Cardiac fibroblast (primary cell): Measurements from ENCODE around the gene PPP1R3G.

Source experiments
- DNase-seq, 2 donors: peaks; one replicate each; pipeline versions ENCODE4 v3.0.0 to v3.0.0-alpha.2; 2010; ENCODE audit warnings: low read depth in 2 of 2
- H3K4me3 ChIP-seq, 2 donors: replicated peaks in 1 of 2; 1 replicate in 1 of 2; 2 replicates in 1 of 2; pipeline ENCODE4 v1.5.1; 2011; ENCODE audit warnings: low read depth in 2 of 2, low read length in 2 of 2, mild to moderate bottlenecking in 2 of 2, moderate library complexity in 1 of 2
- TF ChIP-seq, protein P1 (sequence below): IDR thresholded peaks from one replicate; pipeline ENCODE4 v1.5.1; 2011; ENCODE audit warnings: low read depth, mild to moderate bottlenecking, low read length, inconsistent platforms

Gene PPP1R3G

DNA sequence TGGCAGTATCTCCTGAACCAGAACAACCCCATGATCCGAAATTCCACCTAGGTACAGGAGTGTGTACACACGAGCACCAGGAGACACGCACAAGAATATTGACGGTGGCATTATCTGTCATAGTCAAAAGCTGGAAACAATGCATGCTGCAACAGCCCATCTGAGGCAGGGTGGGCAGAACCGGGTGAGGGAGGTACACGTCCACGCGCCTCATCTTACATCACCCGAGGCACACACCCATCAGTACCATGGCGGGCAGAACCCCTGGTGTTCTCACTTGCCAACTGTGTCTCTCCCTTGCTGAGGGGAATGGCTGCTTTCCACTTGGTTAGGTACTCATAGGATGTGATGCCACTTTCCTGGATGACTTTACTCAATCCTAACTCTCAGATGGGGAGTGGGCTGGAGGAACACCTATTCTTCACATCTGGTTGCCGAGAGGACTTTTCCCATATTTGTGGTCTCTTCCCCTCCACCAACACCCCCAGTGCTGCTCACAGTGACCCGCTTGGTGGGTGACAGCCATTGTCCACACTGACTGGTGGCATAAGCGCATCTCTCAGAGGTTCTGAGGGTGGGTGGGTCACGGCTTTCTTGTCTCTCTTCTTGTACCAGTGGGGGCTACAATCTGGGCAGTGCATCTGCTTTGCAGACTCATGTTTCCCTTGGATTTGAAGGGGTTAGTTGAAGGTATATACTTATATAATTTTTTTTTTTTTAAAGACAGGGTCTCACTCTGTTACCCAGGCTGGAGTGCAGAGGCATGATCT, 13.5 kb downstream of the PPP1R3G start:
- H3K4me3 ChIP-seq: no peak overlapping the region
- no peak for DNase-seq
- TF ChIP-seq, protein P1, sequence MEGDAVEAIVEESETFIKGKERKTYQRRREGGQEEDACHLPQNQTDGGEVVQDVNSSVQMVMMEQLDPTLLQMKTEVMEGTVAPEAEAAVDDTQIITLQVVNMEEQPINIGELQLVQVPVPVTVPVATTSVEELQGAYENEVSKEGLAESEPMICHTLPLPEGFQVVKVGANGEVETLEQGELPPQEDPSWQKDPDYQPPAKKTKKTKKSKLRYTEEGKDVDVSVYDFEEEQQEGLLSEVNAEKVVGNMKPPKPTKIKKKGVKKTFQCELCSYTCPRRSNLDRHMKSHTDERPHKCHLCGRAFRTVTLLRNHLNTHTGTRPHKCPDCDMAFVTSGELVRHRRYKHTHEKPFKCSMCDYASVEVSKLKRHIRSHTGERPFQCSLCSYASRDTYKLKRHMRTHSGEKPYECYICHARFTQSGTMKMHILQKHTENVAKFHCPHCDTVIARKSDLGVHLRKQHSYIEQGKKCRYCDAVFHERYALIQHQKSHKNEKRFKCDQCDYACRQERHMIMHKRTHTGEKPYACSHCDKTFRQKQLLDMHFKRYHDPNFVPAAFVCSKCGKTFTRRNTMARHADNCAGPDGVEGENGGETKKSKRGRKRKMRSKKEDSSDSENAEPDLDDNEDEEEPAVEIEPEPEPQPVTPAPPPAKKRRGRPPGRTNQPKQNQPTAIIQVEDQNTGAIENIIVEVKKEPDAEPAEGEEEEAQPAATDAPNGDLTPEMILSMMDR: no peak

DNA sequence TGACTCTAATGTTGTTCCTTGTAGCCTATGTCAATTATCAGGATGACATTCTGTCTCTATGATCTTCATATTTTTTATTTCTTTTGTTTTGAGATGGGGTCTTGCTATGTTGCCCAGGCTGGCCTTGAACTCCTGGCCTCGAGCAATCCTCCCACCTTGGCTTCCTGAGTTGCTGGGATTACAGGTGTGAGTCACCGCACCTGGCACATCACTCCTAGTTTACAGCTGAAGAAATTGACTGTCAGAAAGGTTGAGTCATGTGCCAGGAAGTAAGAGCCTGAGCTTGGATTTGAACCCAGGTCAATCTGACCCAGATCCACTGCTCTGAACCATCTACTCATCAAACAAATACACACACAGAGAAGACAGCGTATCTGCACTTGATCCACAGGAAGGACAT, 14.4 kb downstream of the PPP1R3G start:
- H3K4me3 ChIP-seq: no peak overlapping the region
- TF ChIP-seq, protein P1: no peak
- no peak for DNase-seq

DNA sequence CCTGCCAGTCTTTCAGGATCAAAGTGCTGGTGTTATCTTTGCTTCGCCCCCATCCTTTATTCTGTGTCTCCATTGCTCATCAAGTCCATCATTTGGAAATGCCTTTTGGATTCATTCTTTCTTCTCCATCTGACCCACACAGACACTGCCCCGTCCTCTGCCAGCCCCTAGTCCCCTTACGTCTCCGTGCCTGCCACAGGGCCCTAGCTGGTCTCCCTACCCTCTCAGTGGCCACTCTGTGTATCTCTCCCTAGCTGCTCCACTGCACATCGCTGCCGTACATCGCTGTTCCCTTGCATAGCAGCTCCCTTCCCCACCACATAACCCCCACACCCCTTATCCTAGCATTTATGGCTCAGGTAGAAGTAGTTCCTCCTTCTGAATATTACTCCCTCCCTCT, 15.7 kb downstream of the PPP1R3G start:
- no peak for DNase-seq
- no peak overlapping the region for H3K4me3 ChIP-seq
- TF ChIP-seq, protein P1: no peak

DNA sequence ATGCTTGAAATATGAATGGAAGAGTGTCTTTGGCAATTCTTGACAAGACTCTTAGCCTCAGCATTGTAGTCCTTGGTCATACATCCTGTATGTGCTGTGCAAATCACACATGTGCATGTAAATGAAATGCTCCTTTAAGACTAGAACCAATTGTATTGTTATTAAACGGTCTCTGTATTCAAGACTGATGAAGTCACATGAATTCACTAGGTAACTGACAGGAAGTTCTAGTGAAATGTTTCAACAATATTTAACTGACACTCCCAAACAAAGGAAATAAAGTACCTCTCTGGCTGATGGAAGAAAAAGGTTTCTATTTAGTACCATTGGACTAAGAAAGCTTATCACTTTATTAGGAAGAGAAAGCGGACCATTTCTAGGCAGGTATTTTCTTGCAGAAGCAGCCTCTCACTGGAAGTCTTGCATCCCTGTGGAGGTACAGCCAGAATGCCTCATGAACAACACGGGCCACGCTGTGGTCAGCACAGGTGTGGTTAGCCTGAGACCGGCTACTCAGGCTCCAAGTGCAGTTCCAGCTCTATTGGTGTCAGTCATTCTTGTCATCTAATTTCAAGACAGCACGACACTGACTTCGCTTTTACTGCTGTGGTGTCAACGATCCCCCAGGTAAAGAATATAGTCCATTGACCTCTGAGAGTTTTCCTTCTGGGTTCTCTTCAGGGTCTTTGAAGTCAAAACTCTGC, 17.3 kb downstream of the PPP1R3G start:
- no peak for DNase-seq
- no peak overlapping the region for H3K4me3 ChIP-seq
- TF ChIP-seq, protein P1: no peak

DNA sequence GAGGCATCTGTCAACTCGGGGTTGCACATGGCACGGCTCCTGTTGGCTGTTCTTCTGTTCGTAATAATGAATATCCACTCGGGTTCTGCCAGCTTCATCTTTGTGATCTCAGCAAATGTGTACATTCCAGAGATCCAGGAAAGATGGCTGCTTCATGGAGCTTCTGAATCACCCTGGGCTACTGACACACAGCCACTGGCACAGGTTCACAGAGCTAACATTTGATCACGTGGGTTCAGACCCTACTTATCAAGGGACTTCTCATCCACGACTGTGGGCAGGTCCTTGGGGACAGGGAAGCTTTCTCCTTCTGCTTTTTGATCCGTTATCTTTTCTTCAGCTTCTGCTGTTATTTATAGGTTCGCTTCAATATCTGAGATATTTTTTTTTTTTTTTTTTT, 18.1 kb downstream of the PPP1R3G start:
- DNase-seq: no peak
- TF ChIP-seq, protein P1: no peak
- H3K4me3 ChIP-seq: no peak overlapping the region

DNA sequence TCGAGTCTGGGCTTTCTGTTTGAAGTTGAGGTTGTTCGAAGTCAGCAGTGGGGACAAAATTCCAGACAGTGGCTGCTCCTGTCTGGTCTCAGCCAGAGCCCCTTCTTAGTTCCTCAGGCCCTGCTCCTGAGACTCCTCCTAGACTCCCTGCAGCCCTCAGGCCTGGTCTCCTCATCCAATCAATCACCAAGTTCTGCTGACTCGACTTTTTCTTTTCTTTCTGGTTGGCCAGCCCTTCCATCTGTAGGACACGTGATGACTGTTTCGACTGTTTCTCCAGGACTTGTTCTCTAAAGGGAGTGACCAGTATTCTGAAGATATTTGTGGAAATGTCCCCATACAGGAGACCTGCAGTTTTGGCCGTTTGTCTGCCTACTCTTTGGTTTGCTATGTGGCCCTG, 19.5 kb downstream of the PPP1R3G start:
- no peak overlapping the region for H3K4me3 ChIP-seq
- DNase-seq: no peak
- TF ChIP-seq, protein P1: no peak

DNA sequence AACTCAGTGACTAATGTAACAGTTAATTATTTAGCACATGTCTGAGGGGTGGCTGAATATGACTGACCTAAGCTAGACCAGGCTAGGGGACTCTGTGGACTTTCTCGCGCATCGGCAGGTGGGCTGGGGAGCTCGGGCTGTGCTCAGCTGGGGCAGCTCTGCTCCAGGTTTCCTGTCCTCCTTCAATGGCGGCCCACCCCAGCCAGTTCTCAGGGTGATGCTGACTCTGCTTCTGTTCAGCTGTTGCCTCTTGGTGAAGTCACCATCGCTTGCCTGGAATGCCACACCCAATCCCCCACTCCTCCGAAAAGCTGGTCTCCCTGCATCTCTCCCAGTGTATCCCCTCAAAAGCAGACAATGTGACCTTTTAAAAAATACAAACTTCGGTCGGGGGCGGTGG, 20.0 kb downstream of the PPP1R3G start:
- TF ChIP-seq, protein P1: no peak

More for the DNA sequence above, 20.0 kb downstream of the PPP1R3G start:
- no peak overlapping the region for H3K4me3 ChIP-seq
- DNase-seq: no peak
